NCI-H146 treated with DMSO at 0.1 percent for 48 hours (cell line): ENCODE measurements around the gene BAHCC1.

Source experiments
- DNase-seq: peaks from one replicate; lab custom pipeline; 2025; ENCODE audit not compliant: unreplicated experiment; lab: John Stamatoyannopoulos, UW

The BAHCC1 gene

GRCh38 chr17:81511804-81512561, 116.7 kb downstream of the BAHCC1 start:
- no peak for DNase-seq

GRCh38 chr17:81512562-81513371, 117.5 kb downstream of the BAHCC1 start, which contains the start of gene ACTG1:
TSS of gene ACTG1 (minus strand) at chr17:81512799. CDS start at chr17:81512354, 445 bp downstream.
- peak; percentile 81 for DNase-seq

GRCh38 chr17:81513372-81513752, 118.1 kb downstream of the BAHCC1 start:
- peak; percentile 57 for DNase-seq

GRCh38 chr17:81513753-81514488, 118.7 kb downstream of the BAHCC1 start:
- no peak for DNase-seq

GRCh38 chr17:81514489-81514738, 119.2 kb downstream of the BAHCC1 start:
- no peak for DNase-seq

GRCh38 chr17:81514739-81515529, 119.7 kb downstream of the BAHCC1 start:
- DNase-seq, result peak; percentile 64

- DNase-seq, result no peak
Measured at GRCh38 chr17:81515530-81516041, 120.3 kb downstream of the BAHCC1 start.
